ENCODE data around the gene CELSR2.

CELSR2 gene

DNA sequence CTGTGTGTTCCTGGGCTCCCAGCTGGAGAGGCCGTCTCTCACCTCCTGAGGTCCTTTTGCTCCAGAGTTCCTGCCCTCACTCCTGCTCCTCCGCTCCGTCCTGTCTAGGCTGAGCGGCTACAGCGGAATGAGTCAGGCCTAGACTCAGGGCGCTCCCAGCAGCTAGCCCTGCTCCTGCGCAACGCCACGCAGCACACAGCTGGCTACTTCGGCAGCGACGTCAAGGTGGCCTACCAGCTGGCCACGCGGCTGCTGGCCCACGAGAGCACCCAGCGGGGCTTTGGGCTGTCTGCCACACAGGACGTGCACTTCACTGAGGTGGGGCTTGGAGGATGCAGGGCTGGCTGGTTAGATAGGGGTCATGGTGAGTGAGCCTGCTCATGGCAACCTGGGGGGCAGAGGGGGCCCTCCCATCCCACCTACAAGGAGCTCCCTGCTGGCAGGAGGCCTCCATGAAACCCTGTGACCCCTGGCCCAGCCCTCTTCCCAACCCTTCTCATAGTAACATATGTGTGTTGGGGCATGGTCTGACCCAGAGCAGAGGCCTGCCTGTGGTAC, 18.5 kb downstream of the CELSR2 start:
- Histone ChIP-seq H3K27me3 (ENCODE audit: insufficient read depth, low read depth) (no peaks in the 10 kb centered on the region), H2AFZ (ENCODE audit: low read depth) (no peak overlapping the region), H4K20me1 (ENCODE audit: insufficient read depth) (no peaks in the 10 kb centered on the region), H3K4me1 (ENCODE audit: low read depth, poor library complexity, severe bottlenecking) (no peaks in the 10 kb centered on the region), H3K9ac (no peak overlapping the region), H3K79me2 (ENCODE audit: insufficient read depth, low read depth) (no peaks in the 10 kb centered on the region), H3K36me3 (ENCODE audit: insufficient read depth) (no peaks in the 10 kb centered on the region), H3K4me2 (no peak overlapping the region), H3K27ac (no peak overlapping the region), H3K4me3 (IDR thresholded peaks at IDR 0.05; ENCODE audit: insufficient read depth, low read depth, low read length) (no peak overlapping the region)
- TF ChIP-seq, protein P1, sequence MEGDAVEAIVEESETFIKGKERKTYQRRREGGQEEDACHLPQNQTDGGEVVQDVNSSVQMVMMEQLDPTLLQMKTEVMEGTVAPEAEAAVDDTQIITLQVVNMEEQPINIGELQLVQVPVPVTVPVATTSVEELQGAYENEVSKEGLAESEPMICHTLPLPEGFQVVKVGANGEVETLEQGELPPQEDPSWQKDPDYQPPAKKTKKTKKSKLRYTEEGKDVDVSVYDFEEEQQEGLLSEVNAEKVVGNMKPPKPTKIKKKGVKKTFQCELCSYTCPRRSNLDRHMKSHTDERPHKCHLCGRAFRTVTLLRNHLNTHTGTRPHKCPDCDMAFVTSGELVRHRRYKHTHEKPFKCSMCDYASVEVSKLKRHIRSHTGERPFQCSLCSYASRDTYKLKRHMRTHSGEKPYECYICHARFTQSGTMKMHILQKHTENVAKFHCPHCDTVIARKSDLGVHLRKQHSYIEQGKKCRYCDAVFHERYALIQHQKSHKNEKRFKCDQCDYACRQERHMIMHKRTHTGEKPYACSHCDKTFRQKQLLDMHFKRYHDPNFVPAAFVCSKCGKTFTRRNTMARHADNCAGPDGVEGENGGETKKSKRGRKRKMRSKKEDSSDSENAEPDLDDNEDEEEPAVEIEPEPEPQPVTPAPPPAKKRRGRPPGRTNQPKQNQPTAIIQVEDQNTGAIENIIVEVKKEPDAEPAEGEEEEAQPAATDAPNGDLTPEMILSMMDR (conservative IDR thresholded peaks at IDR 0.05; ENCODE audit: low read depth, low read length), result no peak

DNA sequence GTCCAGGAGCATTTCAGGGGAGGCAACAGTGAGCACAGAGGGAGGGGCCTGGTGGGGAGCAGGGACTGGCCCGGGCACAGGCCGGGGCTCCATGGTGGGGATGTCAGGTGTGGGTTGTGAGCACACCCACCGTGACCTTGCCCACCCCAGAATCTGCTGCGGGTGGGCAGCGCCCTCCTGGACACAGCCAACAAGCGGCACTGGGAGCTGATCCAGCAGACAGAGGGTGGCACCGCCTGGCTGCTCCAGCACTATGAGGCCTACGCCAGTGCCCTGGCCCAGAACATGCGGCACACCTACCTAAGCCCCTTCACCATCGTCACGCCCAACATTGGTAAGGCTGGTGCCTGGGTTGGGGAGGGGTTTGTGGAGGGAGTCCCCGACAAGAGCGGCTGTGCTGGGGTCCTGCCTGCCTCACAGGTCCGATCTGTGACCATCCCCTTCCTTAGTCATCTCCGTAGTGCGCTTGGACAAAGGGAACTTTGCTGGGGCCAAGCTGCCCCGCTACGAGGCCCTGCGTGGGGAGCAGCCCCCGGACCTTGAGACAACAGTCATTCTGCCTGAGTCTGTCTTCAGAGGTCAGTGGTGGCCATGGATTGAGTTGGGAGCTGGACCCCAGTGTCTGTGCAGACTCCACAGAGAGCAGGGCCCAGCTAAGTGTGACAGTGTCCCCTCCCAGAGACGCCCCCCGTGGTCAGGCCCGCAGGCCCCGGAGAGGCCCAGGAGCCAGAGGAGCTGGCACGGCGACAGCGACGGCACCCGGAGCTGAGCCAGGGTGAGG, 19.3 kb downstream of the CELSR2 start:
- no peak overlapping the region for H2AFZ ChIP-seq (ENCODE audit: low read depth)
- H3K4me2 ChIP-seq, result no peak overlapping the region
- H3K27ac ChIP-seq, result no peak overlapping the region
- H3K4me3 ChIP-seq (IDR thresholded peaks at IDR 0.05; ENCODE audit: insufficient read depth, low read depth, low read length), result no peak overlapping the region
- TF ChIP-seq, protein P1 (conservative IDR thresholded peaks at IDR 0.05; ENCODE audit: low read depth, low read length), result no peak
- H3K4me1 ChIP-seq (ENCODE audit: low read depth, poor library complexity, severe bottlenecking), result no peaks in the 10 kb centered on the region
- H3K36me3 ChIP-seq (ENCODE audit: insufficient read depth), result no peaks in the 10 kb centered on the region
- no peaks in the 10 kb centered on the region for H4K20me1 ChIP-seq (ENCODE audit: insufficient read depth)
- H3K79me2 ChIP-seq (ENCODE audit: insufficient read depth, low read depth), result no peaks in the 10 kb centered on the region
- no peaks in the 10 kb centered on the region for H3K27me3 ChIP-seq (ENCODE audit: insufficient read depth, low read depth)
- H3K9ac ChIP-seq, result no peak overlapping the region

DNA sequence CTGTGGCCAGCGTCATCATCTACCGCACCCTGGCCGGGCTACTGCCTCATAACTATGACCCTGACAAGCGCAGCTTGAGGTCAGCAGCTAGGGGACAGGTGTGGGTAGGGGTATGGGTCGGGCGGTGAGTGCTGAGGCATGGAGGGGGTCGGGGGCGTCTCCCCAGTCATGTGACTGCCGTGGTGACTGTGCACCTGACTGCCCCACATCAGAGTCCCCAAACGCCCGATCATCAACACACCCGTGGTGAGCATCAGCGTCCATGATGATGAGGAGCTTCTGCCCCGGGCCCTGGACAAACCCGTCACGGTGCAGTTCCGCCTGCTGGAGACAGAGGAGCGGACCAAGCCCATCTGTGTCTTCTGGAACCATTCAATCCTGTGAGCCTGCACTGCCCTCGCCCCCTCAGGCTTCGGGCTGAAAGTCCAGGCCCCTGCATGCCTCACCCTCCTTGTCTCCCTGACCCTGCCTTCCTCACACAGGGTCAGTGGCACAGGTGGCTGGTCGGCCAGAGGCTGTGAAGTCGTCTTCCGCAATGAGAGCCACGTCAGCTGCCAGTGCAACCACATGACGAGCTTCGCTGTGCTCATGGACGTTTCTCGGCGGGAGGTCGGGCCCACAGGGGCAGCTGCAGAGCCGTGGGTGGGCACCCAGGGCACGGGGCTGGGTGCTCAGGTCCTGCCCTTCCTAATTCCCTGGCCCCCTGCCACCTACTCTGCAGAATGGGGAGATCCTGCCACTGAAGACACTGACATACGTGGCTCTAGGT, 20.1 kb downstream of the CELSR2 start:
- no peak overlapping the region for H2AFZ ChIP-seq (ENCODE audit: low read depth)
- no peak overlapping the region for H3K4me3 ChIP-seq (IDR thresholded peaks at IDR 0.05; ENCODE audit: insufficient read depth, low read depth, low read length)
- TF ChIP-seq, protein P1 (conservative IDR thresholded peaks at IDR 0.05; ENCODE audit: low read depth, low read length), result no peak
- no peak overlapping the region for H3K27ac ChIP-seq
- no peaks in the 10 kb centered on the region for H3K36me3 ChIP-seq (ENCODE audit: insufficient read depth)
- no peaks in the 10 kb centered on the region for H3K4me1 ChIP-seq (ENCODE audit: low read depth, poor library complexity, severe bottlenecking)
- H3K9ac ChIP-seq, result no peak overlapping the region
- H3K4me2 ChIP-seq, result no peak overlapping the region
- no peaks in the 10 kb centered on the region for H3K27me3 ChIP-seq (ENCODE audit: insufficient read depth, low read depth)
- H4K20me1 ChIP-seq (ENCODE audit: insufficient read depth), result no peaks in the 10 kb centered on the region
- H3K79me2 ChIP-seq (ENCODE audit: insufficient read depth, low read depth), result no peaks in the 10 kb centered on the region

DNA sequence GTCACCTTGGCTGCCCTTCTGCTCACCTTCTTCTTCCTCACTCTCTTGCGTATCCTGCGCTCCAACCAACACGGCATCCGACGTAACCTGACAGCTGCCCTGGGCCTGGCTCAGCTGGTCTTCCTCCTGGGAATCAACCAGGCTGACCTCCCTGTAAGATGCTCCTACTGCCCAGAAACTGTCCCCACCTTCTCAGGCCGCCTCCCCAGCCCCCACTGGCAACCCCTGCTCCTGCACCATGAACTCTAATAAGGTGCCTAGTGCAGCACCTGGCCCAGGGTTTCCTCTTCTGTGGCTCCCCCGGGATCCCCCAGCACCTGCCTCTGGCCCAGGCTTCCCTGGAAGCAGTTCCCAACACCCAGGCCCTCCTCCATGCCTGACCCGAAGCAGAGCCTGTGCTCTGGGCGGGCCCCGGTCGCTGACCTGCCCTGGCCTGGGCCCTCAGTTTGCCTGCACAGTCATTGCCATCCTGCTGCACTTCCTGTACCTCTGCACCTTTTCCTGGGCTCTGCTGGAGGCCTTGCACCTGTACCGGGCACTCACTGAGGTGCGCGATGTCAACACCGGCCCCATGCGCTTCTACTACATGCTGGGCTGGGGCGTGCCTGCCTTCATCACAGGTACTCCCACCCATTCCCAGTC, 20.8 kb downstream of the CELSR2 start:
- Histone ChIP-seq H3K79me2 (ENCODE audit: insufficient read depth, low read depth) (no peaks in the 10 kb centered on the region), H4K20me1 (ENCODE audit: insufficient read depth) (no peaks in the 10 kb centered on the region), H3K4me2 (no peak overlapping the region), H3K27ac (no peak overlapping the region), H3K4me3 (IDR thresholded peaks at IDR 0.05; ENCODE audit: insufficient read depth, low read depth, low read length) (no peak overlapping the region), H2AFZ (ENCODE audit: low read depth) (no peak overlapping the region), H3K9ac (no peak overlapping the region), H3K36me3 (ENCODE audit: insufficient read depth) (no peaks in the 10 kb centered on the region), H3K4me1 (ENCODE audit: low read depth, poor library complexity, severe bottlenecking) (no peaks in the 10 kb centered on the region), H3K27me3 (ENCODE audit: insufficient read depth, low read depth) (no peaks in the 10 kb centered on the region)
- TF ChIP-seq, protein P1 (conservative IDR thresholded peaks at IDR 0.05; ENCODE audit: low read depth, low read length), result no peak
